ENCODE measurements around the gene HTRA2. TPM values are rescaled to one million over a fixed set of nuclear protein-coding genes. Genes with fewer than 3 reads are reported as not detected.
A peak's percentile ranks its signal among the peaks of the same experiment; 100 is the strongest.

HTRA2 gene
- total and polyA plus RNA-seq, 9 of the 15 experiments (the other 6 are each of a cell fraction or from before 2014, with no cell fraction given): 54.2 to 71.2 (median 65.8) TPM

GRCh38 chr2:74532222-74532621, 2.5 kb downstream of the HTRA2 start:
- H3K79me2 ChIP-seq (ENCODE audit: control insufficient read depth, insufficient read depth, low read length): peaks cover 46% of the 10 kb centered on the region
- H3K36me3 ChIP-seq (ENCODE audit: control insufficient read depth, insufficient read depth, low read length): peaks cover 49% of the 10 kb centered on the region
- no peak for ATAC-seq
- peaks cover 5% of the 10 kb centered on the region; the same call in 1 of the 2 replicates for H4K20me1 ChIP-seq (replicated peaks; ENCODE audit: control insufficient read depth, insufficient read depth, low read length)
- BruUV-seq (replicated peaks): no TSS peak
- no peaks in the 10 kb centered on the region for H3K27me3 ChIP-seq (ENCODE audit: control insufficient read depth in 2 of 2, insufficient read depth in 2 of 2, low read length in 2 of 2)
- H3K9ac ChIP-seq (ENCODE audit: insufficient read depth in 1 of 2, low read depth in 2 of 2, low read length in 2 of 2): no peak overlapping the region
- peaks cover 28 to 45% of the 10 kb centered on the region in 2 experiments for H3K4me1 ChIP-seq (replicated peaks in 1 of 2; ENCODE audit: control insufficient read depth in 2 of 2, insufficient read depth in 2 of 2, low read length in 2 of 2)
- no peaks in the 10 kb centered on the region for H3K9me3 ChIP-seq (replicated peaks; ENCODE audit: control insufficient read depth, insufficient read depth, low read depth, low read length)
- intact Hi-C loops (cut with micrococcal nuclease) (loop anchor here (1.0 to 5.0 kb wide), 4 partner anchors 49 to 280 kb away; partner anchors contain the start of gene TTC31), in situ Hi-C loops (cut with MboI) (no loop called here)
- no peak overlapping the region for H3K4me3 ChIP-seq
- no peak overlapping the region for H2AFZ ChIP-seq (ENCODE audit: low read depth, low read length)
- FAIRE-seq: no peak
- H3K9me1 ChIP-seq (ENCODE audit: control insufficient read depth, insufficient read depth, low read length): peaks cover 3% of the 10 kb centered on the region
- H3K4me2 ChIP-seq (ENCODE audit: insufficient read depth, low read length): peak overlapping the region; percentile 97
- DNase-seq (ENCODE audit: extremely low read depth in 1 of 4, low spot score in 3 of 4): peak in 1 of 4 experiments; percentile 41
- CTCF ChIA-PET (ENCODE audit: low intra/inter-chr PET ratio): interaction anchor here (0.7 to 2.0 kb wide), 6 partner anchors 49 to 1044 kb away, joined by 3 to 12 read pairs (median 4); partner anchors contain the start of genes CCDC142 and TTC31
- POLR2A ChIA-PET: interaction anchor here (0.9 to 3.9 kb wide), 8 partner anchors 7 to 333 kb away, joined by 3 to 25 read pairs (median 8); partner anchors contain the start of genes CCDC142, TTC31 and WBP1
- H3K27ac ChIP-seq (ENCODE audit: extremely low read depth, low read depth, low read length): no peak overlapping the region
- no peak for TF ChIP-seq SAP30 (IDR thresholded peaks at IDR 0.05; ENCODE audit: borderline replicate concordance, insufficient read depth, low read depth, low read length, poor library complexity, severe bottlenecking)
- TF ChIP-seq ZNF41 (CRISPR knock-in tag; conservative IDR thresholded peaks at IDR 0.05): no peak
- TF ChIP-seq PURB (CRISPR knock-in tag; IDR thresholded peaks at IDR 0.05; ENCODE audit: low read depth): no peak
- no peak for TF ChIP-seq ARID3A (IDR thresholded peaks at IDR 0.05; ENCODE audit: borderline replicate concordance, low read depth, low read length)
- no peak for TF ChIP-seq PRDM10 (IDR thresholded peaks at IDR 0.05; ENCODE audit: partially characterized antibody)
- no peak for TF ChIP-seq TAF15 (IDR thresholded peaks at IDR 0.05; ENCODE audit: low read depth, low read length)
- peak; percentile 67 for TF ChIP-seq MAFG (tag; conservative IDR thresholded peaks at IDR 0.05)
- TF ChIP-seq RAD21 (CRISPR knock-in tag; conservative IDR thresholded peaks at IDR 0.05 in 1 of 2, IDR thresholded peaks at IDR 0.05 in 1 of 2): peak; percentile 73 to 82
- TF ChIP-seq ZFPM2 (CRISPR knock-in tag; IDR thresholded peaks at IDR 0.05): no peak
- no peak for TF ChIP-seq ZNF696 (CRISPR knock-in tag; conservative IDR thresholded peaks at IDR 0.05)
- no peak for TF ChIP-seq HBP1 (CRISPR knock-in tag; IDR thresholded peaks at IDR 0.05)
- TF ChIP-seq CTBP1 (IDR thresholded peaks at IDR 0.05; ENCODE audit: borderline replicate concordance): no peak

Data from K562 (cell line).